NOMO-1 treated with dmso at 0.1 percent for 144 hours (cell line): ENCODE measurements around the gene GYG2.
"Not testable (repeated sequence)": the region's sequence is repeated elsewhere in the genome, so short reads cannot be mapped to it uniquely, and the experiment has no call there.

ENCODE experiments used
- DNase-seq: peaks from one replicate; lab custom pipeline; 2025; ENCODE audit not compliant: unreplicated experiment; lab: John Stamatoyannopoulos, UW

GYG2 gene

GRCh38 chrX:2828344-2828958 lies at the start of gene GYG2:
TSS of gene GYG2 (plus strand) at chrX:2828930. CDS start at chrX:2830189, 1,259 bp downstream.
- no peak for DNase-seq

GRCh38 chrX:2780472-2781225 lies 48.1 kb upstream of the GYG2 start:
- not testable (repeated sequence) for DNase-seq

- DNase-seq: no peak
These were observed 47.5 kb upstream of the GYG2 start for GRCh38 chrX:2781226-2781571.

- no peak for DNase-seq
These were observed 47.0 kb upstream of the GYG2 start for GRCh38 chrX:2781698-2782097.

- no peak for DNase-seq
These were observed 46.6 kb upstream of the GYG2 start for GRCh38 chrX:2782171-2782570.

- no peak for DNase-seq
These were observed 46.0 kb upstream of the GYG2 start for GRCh38 chrX:2782778-2783177.

- DNase-seq: no peak
These were observed 44.7 kb upstream of the GYG2 start for GRCh38 chrX:2784026-2784425.

- no peak for DNase-seq
These were observed 43.2 kb upstream of the GYG2 start for GRCh38 chrX:2785538-2785937.

- no peak for DNase-seq
These were observed 39.8 kb upstream of the GYG2 start for GRCh38 chrX:2788980-2789379.

GRCh38 chrX:2789569-2789968 lies 39.2 kb upstream of the GYG2 start:
- DNase-seq: no peak

- DNase-seq: no peak
These were observed 35.0 kb upstream of the GYG2 start for GRCh38 chrX:2793752-2794151.

GRCh38 chrX:2794336-2794735 lies 34.4 kb upstream of the GYG2 start:
- DNase-seq: no peak

- DNase-seq: not testable (repeated sequence)
These were observed 31.9 kb upstream of the GYG2 start for GRCh38 chrX:2796808-2797207.

GRCh38 chrX:2799369-2799768 lies 29.4 kb upstream of the GYG2 start:
- no peak for DNase-seq

GRCh38 chrX:2799980-2800379 lies 28.8 kb upstream of the GYG2 start:
- not testable (repeated sequence) for DNase-seq

- DNase-seq: no peak
These were observed 27.5 kb upstream of the GYG2 start for GRCh38 chrX:2801223-2801622.

GRCh38 chrX:2802376-2803090 lies 26.2 kb upstream of the GYG2 start:
- DNase-seq: not testable (repeated sequence)

GRCh38 chrX:2803486-2803885 lies 25.2 kb upstream of the GYG2 start:
- DNase-seq: not testable (repeated sequence)

- DNase-seq: not testable (repeated sequence)
These were observed 24.5 kb upstream of the GYG2 start for GRCh38 chrX:2804106-2804843.

GRCh38 chrX:2804858-2805257 lies 23.9 kb upstream of the GYG2 start:
- DNase-seq: not testable (repeated sequence)

GRCh38 chrX:2811271-2811670 lies 17.5 kb upstream of the GYG2 start:
- DNase-seq: no peak
